ENCODE data around the gene SHCBP1L.

SHCBP1L gene

GRCh38 chr1:182952677-182953444, at the start of gene SHCBP1L:
TSS of gene SHCBP1L (minus strand) at chr1:182953166. CDS start at chr1:182953133, 33 bp downstream.
- no peaks in the 10 kb centered on the region for H3K4me1 ChIP-seq (ENCODE audit: control insufficient read depth, insufficient read depth, low read length)
- H3K36me3 ChIP-seq (ENCODE audit: control insufficient read depth, insufficient read depth, low read length): no peaks in the 10 kb centered on the region
- no peaks in the 10 kb centered on the region for H3K9me3 ChIP-seq (ENCODE audit: control insufficient read depth, low read length)
- H3K9ac ChIP-seq (ENCODE audit: low read length): no peak within 1 kb of the TSS
- H3K27me3 ChIP-seq (ENCODE audit: control insufficient read depth, insufficient read depth, low read length): peaks cover 15% of the 10 kb centered on the region
- H3K4me3 ChIP-seq (ENCODE audit: low read length): no peak within 1 kb of the TSS

GRCh38 chr1:183002267-183002666, 49.3 kb upstream of the SHCBP1L start:
- no peak overlapping the region for H3K9ac ChIP-seq (ENCODE audit: low read length)

GRCh38 chr1:183000167-183000962, 47.4 kb upstream of the SHCBP1L start:
- Histone ChIP-seq H3K36me3 (ENCODE audit: control insufficient read depth, insufficient read depth, low read length) (no peaks in the 10 kb centered on the region), H3K4me3 (ENCODE audit: low read length) (no peak overlapping the region), H3K9ac (ENCODE audit: low read length) (no peak overlapping the region), H3K9me3 (ENCODE audit: control insufficient read depth, low read length) (no peaks in the 10 kb centered on the region), H3K27me3 (ENCODE audit: control insufficient read depth, insufficient read depth, low read length) (peaks cover 3% of the 10 kb centered on the region), H3K4me1 (ENCODE audit: control insufficient read depth, insufficient read depth, low read length) (peaks cover 4% of the 10 kb centered on the region)

More at GRCh38 chr1:183002267-183002666, 49.3 kb upstream of the SHCBP1L start:
- Histone ChIP-seq H3K27me3 (ENCODE audit: control insufficient read depth, insufficient read depth, low read length) (peaks cover 3% of the 10 kb centered on the region), H3K4me1 (ENCODE audit: control insufficient read depth, insufficient read depth, low read length) (peaks cover 4% of the 10 kb centered on the region), H3K9me3 (ENCODE audit: control insufficient read depth, low read length) (no peaks in the 10 kb centered on the region), H3K4me3 (ENCODE audit: low read length) (no peak overlapping the region), H3K36me3 (ENCODE audit: control insufficient read depth, insufficient read depth, low read length) (no peaks in the 10 kb centered on the region)

- no peak overlapping the region for H3K9ac ChIP-seq (ENCODE audit: low read length)
- H3K9me3 ChIP-seq (ENCODE audit: control insufficient read depth, low read length): no peaks in the 10 kb centered on the region
- no peaks in the 10 kb centered on the region for H3K36me3 ChIP-seq (ENCODE audit: control insufficient read depth, insufficient read depth, low read length)
- peaks cover 4% of the 10 kb centered on the region for H3K4me1 ChIP-seq (ENCODE audit: control insufficient read depth, insufficient read depth, low read length)
- H3K4me3 ChIP-seq (ENCODE audit: low read length): no peak overlapping the region
- no peaks in the 10 kb centered on the region for H3K27me3 ChIP-seq (ENCODE audit: control insufficient read depth, insufficient read depth, low read length)
Measured at GRCh38 chr1:182998482-182998881, 45.5 kb upstream of the SHCBP1L start.

- Histone ChIP-seq H3K9ac (ENCODE audit: low read length) (no peak overlapping the region), H3K4me3 (ENCODE audit: low read length) (no peak overlapping the region), H3K4me1 (ENCODE audit: control insufficient read depth, insufficient read depth, low read length) (no peaks in the 10 kb centered on the region), H3K9me3 (ENCODE audit: control insufficient read depth, low read length) (no peaks in the 10 kb centered on the region), H3K27me3 (ENCODE audit: control insufficient read depth, insufficient read depth, low read length) (peaks cover 4% of the 10 kb centered on the region), H3K36me3 (ENCODE audit: control insufficient read depth, insufficient read depth, low read length) (no peaks in the 10 kb centered on the region)
Measured at GRCh38 chr1:182996816-182997215, 43.9 kb upstream of the SHCBP1L start.

- Histone ChIP-seq H3K36me3 (ENCODE audit: control insufficient read depth, insufficient read depth, low read length) (no peaks in the 10 kb centered on the region), H3K27me3 (ENCODE audit: control insufficient read depth, insufficient read depth, low read length) (peaks cover 5% of the 10 kb centered on the region), H3K4me3 (ENCODE audit: low read length) (no peak overlapping the region), H3K9me3 (ENCODE audit: control insufficient read depth, low read length) (no peaks in the 10 kb centered on the region), H3K9ac (ENCODE audit: low read length) (no peak overlapping the region), H3K4me1 (ENCODE audit: control insufficient read depth, insufficient read depth, low read length) (no peaks in the 10 kb centered on the region)
Measured at GRCh38 chr1:182995894-182996293, 42.9 kb upstream of the SHCBP1L start.

GRCh38 chr1:182993746-182994145, 40.8 kb upstream of the SHCBP1L start:
- no peaks in the 10 kb centered on the region for H3K9me3 ChIP-seq (ENCODE audit: control insufficient read depth, low read length)
- H3K36me3 ChIP-seq (ENCODE audit: control insufficient read depth, insufficient read depth, low read length): no peaks in the 10 kb centered on the region

GRCh38 chr1:182990413-182991144, 37.6 kb upstream of the SHCBP1L start:
- H3K27me3 ChIP-seq (ENCODE audit: control insufficient read depth, insufficient read depth, low read length): peaks cover 5% of the 10 kb centered on the region
- no peaks in the 10 kb centered on the region for H3K9me3 ChIP-seq (ENCODE audit: control insufficient read depth, low read length)
- H3K4me3 ChIP-seq (ENCODE audit: low read length): no peak overlapping the region
- no peaks in the 10 kb centered on the region for H3K4me1 ChIP-seq (ENCODE audit: control insufficient read depth, insufficient read depth, low read length)
- no peak overlapping the region for H3K9ac ChIP-seq (ENCODE audit: low read length)
- H3K36me3 ChIP-seq (ENCODE audit: control insufficient read depth, insufficient read depth, low read length): no peaks in the 10 kb centered on the region

More at GRCh38 chr1:182993746-182994145, 40.8 kb upstream of the SHCBP1L start:
- Histone ChIP-seq H3K27me3 (ENCODE audit: control insufficient read depth, insufficient read depth, low read length) (peaks cover 5% of the 10 kb centered on the region), H3K4me1 (ENCODE audit: control insufficient read depth, insufficient read depth, low read length) (no peaks in the 10 kb centered on the region), H3K9ac (ENCODE audit: low read length) (no peak overlapping the region), H3K4me3 (ENCODE audit: low read length) (no peak overlapping the region)

GRCh38 chr1:182985876-182986275, 32.9 kb upstream of the SHCBP1L start:
- no peaks in the 10 kb centered on the region for H3K27me3 ChIP-seq (ENCODE audit: control insufficient read depth, insufficient read depth, low read length)
- H3K4me3 ChIP-seq (ENCODE audit: low read length): no peak overlapping the region
- H3K9me3 ChIP-seq (ENCODE audit: control insufficient read depth, low read length): no peaks in the 10 kb centered on the region
- no peaks in the 10 kb centered on the region for H3K4me1 ChIP-seq (ENCODE audit: control insufficient read depth, insufficient read depth, low read length)
- no peak overlapping the region for H3K9ac ChIP-seq (ENCODE audit: low read length)
- no peaks in the 10 kb centered on the region for H3K36me3 ChIP-seq (ENCODE audit: control insufficient read depth, insufficient read depth, low read length)

- no peaks in the 10 kb centered on the region for H3K4me1 ChIP-seq (ENCODE audit: control insufficient read depth, insufficient read depth, low read length)
- H3K9me3 ChIP-seq (ENCODE audit: control insufficient read depth, low read length): no peaks in the 10 kb centered on the region
- H3K9ac ChIP-seq (ENCODE audit: low read length): no peak overlapping the region
Measured at GRCh38 chr1:182984621-182985020, 31.7 kb upstream of the SHCBP1L start.

GRCh38 chr1:182984138-182984537, 31.2 kb upstream of the SHCBP1L start:
- no peak overlapping the region for H3K4me3 ChIP-seq (ENCODE audit: low read length)
- H3K9me3 ChIP-seq (ENCODE audit: control insufficient read depth, low read length): no peaks in the 10 kb centered on the region
- H3K4me1 ChIP-seq (ENCODE audit: control insufficient read depth, insufficient read depth, low read length): no peaks in the 10 kb centered on the region
- H3K9ac ChIP-seq (ENCODE audit: low read length): no peak overlapping the region
- H3K36me3 ChIP-seq (ENCODE audit: control insufficient read depth, insufficient read depth, low read length): no peaks in the 10 kb centered on the region
- H3K27me3 ChIP-seq (ENCODE audit: control insufficient read depth, insufficient read depth, low read length): no peaks in the 10 kb centered on the region

More at GRCh38 chr1:182984621-182985020, 31.7 kb upstream of the SHCBP1L start:
- H3K36me3 ChIP-seq (ENCODE audit: control insufficient read depth, insufficient read depth, low read length): no peaks in the 10 kb centered on the region
- no peak overlapping the region for H3K4me3 ChIP-seq (ENCODE audit: low read length)
- H3K27me3 ChIP-seq (ENCODE audit: control insufficient read depth, insufficient read depth, low read length): no peaks in the 10 kb centered on the region
